Hematopoietic multipotent progenitor cell treated with erythropoietin and hydrocortisone succinate and interleukin-3 and kit ligand, for 15 days (in vitro differentiated cells): ENCODE results near the gene NOTUM.

Source experiments
- DNase-seq: peaks from one replicate; pipeline ENCODE4 v3.0.0-alpha.2; 2015; ENCODE audit warnings: low spot score

NOTUM gene

DNA sequence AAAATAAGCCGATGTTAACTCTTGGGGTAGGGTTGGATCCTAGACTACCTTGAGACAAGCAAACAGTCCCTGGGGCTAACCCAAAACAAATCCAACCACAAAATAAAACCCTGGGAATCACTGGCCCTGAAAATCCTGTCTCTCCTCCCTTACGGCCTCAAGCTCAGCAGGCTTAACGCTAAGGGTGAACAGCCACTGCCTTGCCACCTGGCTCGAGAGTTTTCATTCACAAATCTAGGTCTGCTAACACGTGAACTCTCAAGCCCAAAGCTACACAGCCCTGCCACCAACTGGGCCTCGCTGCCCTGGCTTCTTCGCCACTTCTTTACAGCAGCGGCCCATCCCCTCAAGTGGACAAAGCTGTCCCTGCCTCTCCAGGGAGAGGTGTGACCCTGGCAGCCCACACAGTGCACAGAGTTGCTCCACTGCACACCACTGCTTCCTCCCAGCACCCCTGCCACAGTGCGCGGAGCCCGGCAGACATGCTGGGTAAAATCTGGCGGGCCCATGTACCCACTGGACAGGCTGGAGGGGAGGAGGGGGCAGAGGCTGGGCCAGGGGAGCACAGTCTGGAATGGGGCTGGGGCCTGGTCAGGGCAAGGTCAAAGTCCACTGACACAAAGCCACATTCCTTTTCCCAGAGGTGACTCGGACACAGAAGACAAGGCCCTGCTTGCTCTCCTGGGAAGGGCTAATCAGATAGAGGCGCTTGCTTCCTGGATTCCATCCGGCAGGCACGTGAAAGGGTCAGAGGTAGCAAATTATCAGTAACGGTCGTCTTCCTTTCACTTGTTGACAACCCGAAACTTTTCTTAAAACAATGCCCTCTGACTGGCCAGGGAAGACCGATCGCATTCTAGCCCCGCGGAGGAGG lies 50.8 kb downstream of the NOTUM start:
- DNase-seq, result no peak

DNA sequence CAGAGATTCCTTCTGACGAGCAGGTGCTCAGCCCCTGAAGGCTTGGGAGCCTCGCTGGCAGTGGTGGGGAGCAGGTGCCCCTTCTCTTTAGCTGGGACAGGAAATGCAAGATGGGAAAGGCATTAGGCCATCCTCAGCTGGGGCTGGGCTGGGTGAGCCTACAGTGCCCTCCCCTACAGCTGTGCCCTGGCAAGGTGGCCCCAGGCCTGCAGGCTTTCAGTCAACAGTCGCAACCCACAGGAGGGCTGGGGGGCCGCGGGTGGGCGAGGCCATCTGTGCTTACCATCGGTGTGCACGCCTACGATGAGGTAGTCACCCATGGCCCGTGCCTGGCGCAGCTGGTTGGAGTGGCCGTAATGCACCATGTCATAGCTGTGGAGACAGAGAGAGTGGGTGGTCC lies 51.8 kb downstream of the NOTUM start:
- DNase-seq, result no peak

GRCh38 chr17:81908793-81909192 lies 52.2 kb downstream of the NOTUM start:
- DNase-seq, result no peak

DNA sequence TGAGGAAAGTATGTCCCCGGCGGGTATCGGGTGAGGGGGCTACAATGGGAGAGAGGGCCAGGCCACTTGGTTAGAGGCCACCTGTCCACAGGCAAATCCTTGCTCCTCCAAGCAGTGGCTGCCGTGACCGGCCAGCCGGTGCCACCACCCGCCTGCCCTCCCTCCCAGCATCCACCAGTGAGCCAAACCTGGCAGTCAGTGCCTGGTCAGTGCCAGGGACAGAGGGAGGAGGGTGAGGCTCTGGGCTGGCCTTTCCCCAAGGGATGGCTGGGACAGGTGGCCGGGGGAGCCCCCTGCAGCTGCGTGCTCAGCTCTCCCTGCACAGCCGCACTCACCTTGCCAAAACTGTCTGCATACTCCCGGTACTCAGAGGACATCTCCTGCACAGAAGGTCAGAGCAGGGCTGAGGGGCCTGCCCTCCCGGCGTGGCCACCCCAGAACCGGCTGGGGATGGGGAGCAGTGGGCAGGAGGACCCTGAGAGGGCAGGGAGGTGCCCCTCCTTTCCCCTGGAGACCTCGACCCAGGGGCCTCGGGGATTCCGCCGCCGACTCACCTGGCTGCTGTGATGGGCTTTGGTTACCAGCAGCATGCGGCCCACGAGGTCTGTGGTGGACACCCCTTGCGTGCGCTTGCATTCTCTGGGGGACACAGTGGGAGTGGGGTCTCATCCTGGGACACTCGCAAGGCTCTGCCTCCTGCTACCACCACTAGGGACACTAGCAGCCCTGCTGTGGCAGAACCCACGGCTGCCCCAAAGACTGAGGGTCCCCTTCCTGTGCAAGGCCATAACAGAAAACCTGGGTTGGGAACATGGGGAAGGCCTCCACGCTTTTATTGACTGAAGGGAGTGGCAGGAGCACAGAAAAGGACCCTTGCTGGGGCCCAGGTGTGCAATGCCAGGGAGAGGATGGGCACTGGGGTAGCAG lies 53.5 kb downstream of the NOTUM start:
- DNase-seq, result no peak

GRCh38 chr17:81906476-81907218 lies 54.3 kb downstream of the NOTUM start:
- DNase-seq, result no peak

DNA sequence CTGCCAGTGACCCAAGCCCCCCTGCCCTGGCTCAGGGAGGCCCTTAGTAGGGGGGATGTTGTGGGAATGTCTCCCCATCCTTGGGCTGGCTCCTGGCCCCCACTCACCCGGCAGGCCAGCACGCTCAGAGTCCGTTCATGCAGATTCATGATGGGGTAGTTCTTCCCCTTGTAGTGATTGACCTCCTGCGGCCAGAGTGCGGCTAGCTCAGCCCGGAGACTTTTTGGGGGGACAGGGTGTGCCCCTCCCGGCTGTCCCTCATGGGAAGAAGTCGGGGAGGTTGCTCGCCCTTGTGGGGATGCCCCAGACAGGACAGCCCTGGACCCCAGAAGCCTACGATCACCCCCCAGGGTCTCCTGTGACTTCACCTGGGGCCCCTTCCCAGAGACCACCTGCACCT lies 55.0 kb downstream of the NOTUM start:
- no peak for DNase-seq

GRCh38 chr17:81905424-81905875 lies 55.5 kb downstream of the NOTUM start:
- DNase-seq, result no peak

- no peak for DNase-seq
Measured at GRCh38 chr17:81904600-81905423, 56.2 kb downstream of the NOTUM start.

GRCh38 chr17:81903896-81904599 lies 56.9 kb downstream of the NOTUM start:
- no peak for DNase-seq

DNA sequence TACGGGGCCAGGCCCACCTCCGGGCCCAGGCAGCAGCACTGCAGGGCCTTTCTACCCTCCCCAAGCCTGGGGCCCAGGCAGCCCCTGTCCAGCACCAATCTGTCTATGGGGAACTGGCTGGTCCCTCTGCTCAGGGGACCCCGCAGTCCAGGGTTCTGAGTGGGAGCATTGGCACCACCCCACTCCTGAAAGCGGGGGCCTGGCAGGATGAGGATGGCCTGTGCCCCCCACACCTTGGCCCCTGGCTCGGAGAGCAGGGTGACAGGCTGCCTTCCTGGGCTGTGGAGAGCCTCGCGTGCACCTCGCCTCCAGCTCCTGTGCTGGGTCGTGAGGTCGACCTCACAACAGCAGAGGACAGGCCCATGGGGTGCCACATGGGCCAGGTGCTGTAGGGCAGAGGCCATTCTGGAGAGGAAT lies 57.6 kb downstream of the NOTUM start:
- no peak for DNase-seq

- DNase-seq, result no peak
Measured at GRCh38 chr17:81902653-81903414, 58.2 kb downstream of the NOTUM start.
